8988T (cell line): ENCODE measurements around the gene P3H3.

Experiments
- DNase-seq: peaks from one replicate; pipeline ENCODE4 v3.0.0; 2011

P3H3 gene

GRCh38 chr12:6826734-6827436 is 1.3 kb upstream of the P3H3 start:
- DNase-seq: no peak

- DNase-seq: peak; percentile 83
Measured at GRCh38 chr12:6827437-6827911, 733 bp upstream of the P3H3 start.

GRCh38 chr12:6828781-6829535 is 751 bp downstream of the P3H3 start:
- DNase-seq: no peak

GRCh38 chr12:6829536-6830220 is 1.5 kb downstream of the P3H3 start:
- no peak for DNase-seq

GRCh38 chr12:6830286-6830890 is 2.2 kb downstream of the P3H3 start:
- no peak for DNase-seq

- no peak for DNase-seq
Measured at GRCh38 chr12:6830999-6831398, 2.8 kb downstream of the P3H3 start.

GRCh38 chr12:6831450-6831995 is 3.3 kb downstream of the P3H3 start:
- no peak for DNase-seq

- DNase-seq: no peak
Measured at GRCh38 chr12:6832125-6832524, 3.9 kb downstream of the P3H3 start.

- DNase-seq: no peak
Measured at GRCh38 chr12:6833189-6833890, 5.1 kb downstream of the P3H3 start.

GRCh38 chr12:6834254-6834653 is 6.0 kb downstream of the P3H3 start:
- no peak for DNase-seq

GRCh38 chr12:6834873-6835272 is 6.7 kb downstream of the P3H3 start:
- DNase-seq: no peak

GRCh38 chr12:6836851-6837250 is 8.6 kb downstream of the P3H3 start:
- no peak for DNase-seq

- no peak for DNase-seq
Measured at GRCh38 chr12:6837370-6838060, 9.3 kb downstream of the P3H3 start.

- no peak for DNase-seq
Measured at GRCh38 chr12:6838854-6839253, 10.6 kb downstream of the P3H3 start.

- DNase-seq: no peak
Measured at GRCh38 chr12:6839482-6840201, 11.4 kb downstream of the P3H3 start.

- no peak for DNase-seq
Measured at GRCh38 chr12:6840330-6840729, 12.1 kb downstream of the P3H3 start.

GRCh38 chr12:6840761-6841515 is 12.7 kb downstream of the P3H3 start, which contains the start of gene GNB3:
Gene GNB3 (plus strand): TSS chr12:6840925. CDS start chr12:6841288, 363 bp downstream.
- no peak for DNase-seq

- DNase-seq: no peak
Measured at GRCh38 chr12:6842075-6842474, 13.9 kb downstream of the P3H3 start.

GRCh38 chr12:6843118-6843902 is 15.1 kb downstream of the P3H3 start:
- DNase-seq: no peak
